ENCODE data around the gene CENPN. TPM values are rescaled to one million over a fixed set of nuclear protein-coding genes. Genes with fewer than 3 reads are reported as not detected.

Gene CENPN, protein sequence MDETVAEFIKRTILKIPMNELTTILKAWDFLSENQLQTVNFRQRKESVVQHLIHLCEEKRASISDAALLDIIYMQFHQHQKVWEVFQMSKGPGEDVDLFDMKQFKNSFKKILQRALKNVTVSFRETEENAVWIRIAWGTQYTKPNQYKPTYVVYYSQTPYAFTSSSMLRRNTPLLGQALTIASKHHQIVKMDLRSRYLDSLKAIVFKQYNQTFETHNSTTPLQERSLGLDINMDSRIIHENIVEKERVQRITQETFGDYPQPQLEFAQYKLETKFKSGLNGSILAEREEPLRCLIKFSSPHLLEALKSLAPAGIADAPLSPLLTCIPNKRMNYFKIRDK
- total RNA-seq: 25.8 and 27.4 TPM in 2 replicates
- long read RNA-seq, transcript CENPN-201 (7 exons, 1,398 nt): minor isoform, 5 of 29 reads
- long read RNA-seq, transcript CENPN-202 (11 exons, 2,481 nt): major isoform, 10 of 29 reads
- long read RNA-seq, partial matches to known transcripts: 3 of 29 reads
- long read RNA-seq, other reads (novel, unspliced or antisense): 11 of 29 reads

DNA sequence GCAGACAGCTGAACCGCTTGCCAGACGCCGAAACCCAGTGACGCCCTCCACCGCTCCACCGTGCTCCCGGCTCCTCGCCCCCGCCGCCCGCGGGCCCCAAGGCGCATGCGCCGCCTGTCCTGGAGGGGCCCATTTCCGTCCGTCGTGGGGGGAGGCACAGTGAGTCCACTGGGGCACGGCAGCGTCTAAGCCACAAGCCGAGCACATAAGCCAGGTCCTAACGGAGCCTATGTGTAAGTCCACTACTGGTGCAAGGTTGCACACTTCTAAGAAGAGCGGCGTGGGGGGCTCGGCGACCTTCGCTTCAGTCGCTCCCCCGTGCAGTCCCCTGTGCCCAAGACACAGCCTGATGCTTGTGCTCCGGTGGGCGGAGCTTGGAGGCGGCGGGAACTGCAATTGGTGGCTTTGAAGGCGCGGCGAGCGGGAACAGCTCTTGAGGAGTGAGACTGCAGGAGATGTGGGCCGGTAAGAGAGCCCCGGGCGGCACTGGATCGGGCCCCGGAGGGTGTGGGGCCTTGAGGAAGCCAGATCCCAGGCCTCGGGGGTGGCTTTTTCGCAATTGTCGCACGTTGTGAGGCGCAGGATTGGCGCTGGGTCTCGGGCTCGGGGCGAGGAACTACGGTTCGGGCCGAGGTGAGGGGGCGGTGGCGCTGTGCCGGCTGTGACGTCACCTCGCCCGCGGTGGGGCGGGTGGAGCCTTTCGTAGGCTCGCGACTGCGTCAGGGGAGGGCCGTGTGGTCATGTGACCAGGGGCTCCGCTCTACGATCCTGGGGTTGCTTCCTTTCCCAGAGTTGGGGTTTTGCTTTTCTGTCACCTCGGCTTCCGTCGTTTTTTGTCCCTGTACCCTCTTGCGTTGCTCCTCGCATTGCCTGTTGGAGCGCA lies at the start of gene CENPN, which contains the start of gene CMC2:
Gene CENPN (plus strand): TSS at position 402 of the 883 bp plus-strand sequence. CDS start 4,726 bp downstream, outside the sequence.
Gene CMC2 (minus strand): TSS at position 73 of the 883 bp plus-strand sequence. CDS start 9,491 bp downstream, outside the sequence.
- peak; percentile 91 for DNase-seq (ENCODE audit: low spot score, unreplicated experiment)
- Mint-ChIP-seq H3K9me3 (ENCODE audit: low read depth) (no peaks in the 10 kb centered on the region), H3K4me1 (ENCODE audit: low read depth) (peaks cover 15% of the 10 kb centered on the region), H3K4me3 (ENCODE audit: low read depth) (peak within 1 kb of the TSS; percentile 92), H3K27me3 (no peaks in the 10 kb centered on the region), H3K27ac (peak within 1 kb of the TSS; percentile 100), H3K36me3 (ENCODE audit: insufficient read depth) (no peaks in the 10 kb centered on the region)
- TF ChIP-seq, protein P1, sequence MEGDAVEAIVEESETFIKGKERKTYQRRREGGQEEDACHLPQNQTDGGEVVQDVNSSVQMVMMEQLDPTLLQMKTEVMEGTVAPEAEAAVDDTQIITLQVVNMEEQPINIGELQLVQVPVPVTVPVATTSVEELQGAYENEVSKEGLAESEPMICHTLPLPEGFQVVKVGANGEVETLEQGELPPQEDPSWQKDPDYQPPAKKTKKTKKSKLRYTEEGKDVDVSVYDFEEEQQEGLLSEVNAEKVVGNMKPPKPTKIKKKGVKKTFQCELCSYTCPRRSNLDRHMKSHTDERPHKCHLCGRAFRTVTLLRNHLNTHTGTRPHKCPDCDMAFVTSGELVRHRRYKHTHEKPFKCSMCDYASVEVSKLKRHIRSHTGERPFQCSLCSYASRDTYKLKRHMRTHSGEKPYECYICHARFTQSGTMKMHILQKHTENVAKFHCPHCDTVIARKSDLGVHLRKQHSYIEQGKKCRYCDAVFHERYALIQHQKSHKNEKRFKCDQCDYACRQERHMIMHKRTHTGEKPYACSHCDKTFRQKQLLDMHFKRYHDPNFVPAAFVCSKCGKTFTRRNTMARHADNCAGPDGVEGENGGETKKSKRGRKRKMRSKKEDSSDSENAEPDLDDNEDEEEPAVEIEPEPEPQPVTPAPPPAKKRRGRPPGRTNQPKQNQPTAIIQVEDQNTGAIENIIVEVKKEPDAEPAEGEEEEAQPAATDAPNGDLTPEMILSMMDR (IDR thresholded peaks at IDR 0.05; ENCODE audit: unreplicated experiment): no peak

DNA sequence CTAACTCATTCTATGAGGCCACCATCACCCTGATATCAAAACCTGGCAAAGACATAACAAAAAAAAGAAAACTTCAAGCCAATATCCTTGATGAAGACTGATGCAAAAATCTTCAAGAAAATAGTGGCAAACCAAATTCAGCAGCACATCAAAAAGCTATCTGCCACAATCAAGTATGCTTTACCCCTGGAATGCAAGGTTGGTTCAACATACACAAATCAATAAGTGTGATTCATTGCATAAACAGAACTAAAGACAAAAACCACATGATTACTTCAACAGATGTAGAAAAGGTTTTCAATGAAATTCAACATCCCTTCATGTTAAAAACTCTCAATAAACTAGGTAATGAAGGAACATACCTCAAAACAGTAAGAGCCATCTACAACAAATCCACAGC lies 48.7 kb upstream of the CENPN start:
- Mint-ChIP-seq H3K4me1 (ENCODE audit: low read depth) (peaks cover 2% of the 10 kb centered on the region), H3K36me3 (ENCODE audit: insufficient read depth) (peaks cover 26% of the 10 kb centered on the region), H3K4me3 (ENCODE audit: low read depth) (no peak overlapping the region), H3K27ac (no peak overlapping the region), H3K9me3 (ENCODE audit: low read depth) (peaks cover 54% of the 10 kb centered on the region), H3K27me3 (no peaks in the 10 kb centered on the region)
- DNase-seq (ENCODE audit: low spot score, unreplicated experiment): no peak
- TF ChIP-seq, protein P1 (IDR thresholded peaks at IDR 0.05; ENCODE audit: unreplicated experiment): no peak

DNA sequence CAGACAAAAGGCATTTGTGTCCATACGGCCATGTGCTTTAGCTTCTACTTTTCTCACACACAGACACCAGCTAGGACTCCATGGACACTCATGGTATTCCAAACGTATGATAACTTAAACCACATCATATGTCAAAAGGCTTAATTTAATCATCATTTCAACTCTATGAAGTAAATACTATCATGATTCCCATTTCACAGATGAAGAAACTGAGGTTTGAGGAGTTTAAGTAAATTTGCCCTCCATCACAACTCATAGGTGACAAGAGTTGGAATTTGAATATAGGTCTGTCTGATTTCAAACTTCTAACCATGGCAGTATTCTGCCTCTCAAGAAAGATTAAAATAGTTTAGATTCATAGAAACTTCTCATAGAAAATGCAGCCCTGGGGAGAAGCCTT lies 44.1 kb upstream of the CENPN start:
- peaks cover 20% of the 10 kb centered on the region for H3K36me3 Mint-ChIP-seq (ENCODE audit: insufficient read depth)
- no peak overlapping the region for H3K27ac Mint-ChIP-seq
- no peaks in the 10 kb centered on the region for H3K27me3 Mint-ChIP-seq
- H3K4me3 Mint-ChIP-seq (ENCODE audit: low read depth): no peak overlapping the region
- TF ChIP-seq, protein P1 (IDR thresholded peaks at IDR 0.05; ENCODE audit: unreplicated experiment): no peak
- peaks cover 5% of the 10 kb centered on the region for H3K4me1 Mint-ChIP-seq (ENCODE audit: low read depth)
- H3K9me3 Mint-ChIP-seq (ENCODE audit: low read depth): peaks cover 39% of the 10 kb centered on the region
- DNase-seq (ENCODE audit: low spot score, unreplicated experiment): no peak

DNA sequence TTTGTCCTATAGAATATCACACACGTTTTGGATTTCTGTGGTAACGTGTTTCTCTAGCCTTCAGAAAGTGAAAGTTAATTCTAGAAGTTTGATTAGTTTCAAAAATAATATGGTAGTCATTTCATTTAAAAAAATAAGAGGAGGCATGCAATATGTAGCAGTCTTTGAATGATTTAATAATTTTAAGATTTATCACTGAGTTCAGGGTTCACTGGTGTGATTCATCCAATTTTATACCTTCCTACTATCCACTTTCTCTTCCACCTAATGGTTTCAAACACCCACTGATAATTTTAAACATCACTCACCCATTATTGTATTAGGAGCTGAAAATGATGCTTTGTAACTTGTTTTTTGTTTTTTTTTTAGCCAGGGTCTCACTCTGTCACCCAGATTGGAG lies 42.7 kb upstream of the CENPN start:
- no peak overlapping the region for H3K27ac Mint-ChIP-seq
- peaks cover 26% of the 10 kb centered on the region for H3K9me3 Mint-ChIP-seq (ENCODE audit: low read depth)
- H3K27me3 Mint-ChIP-seq: no peaks in the 10 kb centered on the region
- H3K4me3 Mint-ChIP-seq (ENCODE audit: low read depth): no peak overlapping the region
- peaks cover 19% of the 10 kb centered on the region for H3K36me3 Mint-ChIP-seq (ENCODE audit: insufficient read depth)
- DNase-seq (ENCODE audit: low spot score, unreplicated experiment): no peak
- peaks cover 5% of the 10 kb centered on the region for H3K4me1 Mint-ChIP-seq (ENCODE audit: low read depth)
- TF ChIP-seq, protein P1 (IDR thresholded peaks at IDR 0.05; ENCODE audit: unreplicated experiment): no peak

DNA sequence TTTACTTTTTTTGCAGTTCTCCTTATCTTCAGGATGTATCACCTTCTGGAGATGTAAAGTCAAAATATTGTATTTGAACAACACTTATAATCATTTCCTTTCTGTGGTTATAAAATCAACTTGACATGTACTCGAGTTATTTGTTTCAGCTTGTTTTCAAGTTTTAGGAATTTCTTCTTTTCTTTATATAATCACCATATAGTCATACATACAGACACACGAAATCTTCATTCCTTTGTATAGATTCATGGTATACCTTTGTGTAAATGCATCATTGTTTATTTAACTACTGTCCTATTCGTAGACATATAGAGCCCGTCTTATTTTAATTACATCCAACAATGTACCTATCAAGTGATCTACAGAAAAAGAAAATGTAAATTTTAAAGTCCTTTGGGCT lies 40.4 kb upstream of the CENPN start:
- peaks cover 9% of the 10 kb centered on the region for H3K36me3 Mint-ChIP-seq (ENCODE audit: insufficient read depth)
- peaks cover 4% of the 10 kb centered on the region for H3K9me3 Mint-ChIP-seq (ENCODE audit: low read depth)
- H3K27me3 Mint-ChIP-seq: no peaks in the 10 kb centered on the region
- no peak overlapping the region for H3K4me3 Mint-ChIP-seq (ENCODE audit: low read depth)
- H3K4me1 Mint-ChIP-seq (ENCODE audit: low read depth): peaks cover 5% of the 10 kb centered on the region
- DNase-seq (ENCODE audit: low spot score, unreplicated experiment): no peak
- H3K27ac Mint-ChIP-seq: no peak overlapping the region
- TF ChIP-seq, protein P1 (IDR thresholded peaks at IDR 0.05; ENCODE audit: unreplicated experiment): no peak
